SKM-1 treated with dmso at 0.1 percent for 144 hours (cell line): Measurements from ENCODE around the gene DNTTIP2.
"Not testable (repeated sequence)": the region's sequence is repeated elsewhere in the genome, so short reads cannot be mapped to it uniquely, and the experiment has no call there.

Experiments used
- DNase-seq: peaks from one replicate; lab custom pipeline; 2025; ENCODE audit not compliant: unreplicated experiment; lab: John Stamatoyannopoulos, UW

Gene DNTTIP2

GRCh38 chr1:93876244-93876643 lies 2.8 kb downstream of the DNTTIP2 start:
- no peak for DNase-seq

DNA sequence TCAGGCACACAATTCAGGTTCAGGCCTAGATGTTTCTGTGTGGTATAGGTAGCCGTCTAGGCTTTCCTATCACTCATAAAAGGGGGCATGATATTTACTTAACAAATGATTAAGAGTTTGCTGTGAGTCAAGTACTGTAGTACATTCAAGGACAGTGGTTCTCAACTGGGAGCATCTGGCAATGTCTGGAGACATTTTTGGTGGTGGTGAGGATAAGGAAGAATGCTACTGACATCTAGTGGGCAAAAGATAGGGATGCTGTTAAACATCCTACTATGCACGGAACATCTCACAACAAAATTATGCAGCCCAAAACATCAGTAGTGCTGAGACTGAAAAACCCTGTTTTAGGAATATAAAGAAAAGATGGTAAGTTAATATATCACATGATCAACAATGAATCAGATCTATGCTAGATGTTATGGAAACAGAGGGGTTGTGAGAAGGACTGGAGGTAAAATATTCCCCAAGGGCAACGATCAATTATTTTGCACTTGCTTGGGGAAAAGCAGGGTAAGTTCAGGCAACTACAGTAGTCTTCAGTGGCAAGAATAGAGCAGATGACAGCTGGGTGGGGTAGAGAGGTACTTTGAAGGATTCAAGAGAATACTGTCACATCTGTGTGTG lies 4.9 kb downstream of the DNTTIP2 start:
- peak; percentile 17 for DNase-seq

DNA sequence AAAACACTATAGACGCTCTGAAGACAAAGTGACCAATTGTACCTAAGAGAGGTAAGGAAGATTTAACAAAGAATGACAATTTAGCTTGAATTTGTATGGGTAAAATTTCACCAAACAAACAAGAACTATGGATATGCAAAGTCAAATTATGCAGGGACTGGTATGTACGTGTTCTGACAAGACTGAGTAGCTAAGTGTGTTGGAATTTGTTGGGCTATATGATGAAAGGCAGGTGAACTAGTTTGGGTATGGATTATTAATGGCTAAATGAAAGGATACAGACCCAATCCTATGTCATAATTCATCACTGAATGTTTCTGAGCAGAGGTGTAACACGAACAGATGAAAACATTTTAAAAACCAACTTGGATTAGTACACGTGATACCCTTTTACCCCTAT lies 7.6 kb downstream of the DNTTIP2 start:
- DNase-seq, result no peak

- DNase-seq, result no peak
Measured at GRCh38 chr1:93869653-93870052, 9.4 kb downstream of the DNTTIP2 start.

GRCh38 chr1:93868492-93868891 lies 10.5 kb downstream of the DNTTIP2 start:
- not testable (repeated sequence) for DNase-seq

GRCh38 chr1:93865253-93865652 lies 13.8 kb downstream of the DNTTIP2 start:
- DNase-seq, result no peak

DNA sequence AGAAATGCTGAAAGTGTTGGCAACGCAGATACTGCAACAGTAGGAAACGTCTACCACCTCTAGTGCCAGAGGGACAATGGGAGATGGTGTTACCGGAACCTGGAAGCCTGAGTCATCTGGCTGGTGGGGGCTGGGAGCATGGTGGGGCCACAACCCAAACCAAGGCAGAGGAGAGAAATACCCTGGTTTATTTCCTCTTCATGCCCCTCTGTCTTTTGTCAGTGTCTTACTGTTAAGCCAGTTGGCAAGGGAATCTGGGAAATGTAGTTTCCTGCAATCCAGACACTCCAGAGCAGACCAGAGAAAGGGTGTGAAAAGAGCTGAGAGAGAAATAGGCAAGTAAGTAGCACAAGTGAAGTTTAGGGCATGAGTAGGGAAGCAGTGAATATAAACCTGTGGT lies 14.8 kb downstream of the DNTTIP2 start:
- no peak for DNase-seq

DNA sequence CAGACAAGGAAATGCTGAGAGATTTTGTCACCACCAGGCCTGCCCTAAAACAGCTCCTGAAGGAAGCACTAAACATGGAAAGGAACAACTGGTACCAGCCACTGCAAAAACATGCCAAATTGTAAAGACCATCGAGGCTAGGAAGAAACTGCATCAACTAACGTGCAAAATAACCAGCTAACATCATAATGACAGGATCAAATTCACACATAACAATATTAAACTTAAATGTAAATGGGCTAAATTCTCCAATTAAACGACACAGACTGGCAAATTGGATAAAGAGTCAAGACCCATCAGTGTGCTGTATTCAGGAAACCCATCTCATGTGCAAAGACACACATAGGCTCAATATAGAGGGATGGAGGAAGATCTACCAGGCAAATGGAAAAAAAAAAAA lies 21.4 kb downstream of the DNTTIP2 start:
- not testable (repeated sequence) for DNase-seq

GRCh38 chr1:93855983-93856382 lies 23.0 kb downstream of the DNTTIP2 start:
- not testable (repeated sequence) for DNase-seq

GRCh38 chr1:93853940-93854339 lies 25.1 kb downstream of the DNTTIP2 start:
- DNase-seq, result no peak

- DNase-seq, result no peak
Measured at GRCh38 chr1:93851878-93852277, 27.1 kb downstream of the DNTTIP2 start.

DNA sequence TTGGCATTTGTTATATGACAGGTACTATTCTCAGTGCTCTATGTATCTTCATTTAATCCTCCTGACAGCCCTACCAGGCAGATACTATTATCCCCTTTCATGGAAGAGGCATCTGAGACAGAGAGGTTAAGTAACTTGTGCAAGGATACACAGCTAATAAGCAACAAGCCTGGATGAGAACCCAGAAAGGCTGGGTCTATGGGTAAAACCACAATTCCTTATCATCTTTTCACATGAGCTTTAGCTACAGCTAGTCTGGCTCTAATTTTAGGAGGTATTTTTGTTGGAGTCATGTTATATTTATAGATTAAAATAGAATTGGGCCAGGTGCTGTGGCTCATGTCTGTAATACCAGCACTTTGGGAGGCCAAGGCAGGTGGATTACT lies 27.7 kb downstream of the DNTTIP2 start:
- DNase-seq, result no peak

DNA sequence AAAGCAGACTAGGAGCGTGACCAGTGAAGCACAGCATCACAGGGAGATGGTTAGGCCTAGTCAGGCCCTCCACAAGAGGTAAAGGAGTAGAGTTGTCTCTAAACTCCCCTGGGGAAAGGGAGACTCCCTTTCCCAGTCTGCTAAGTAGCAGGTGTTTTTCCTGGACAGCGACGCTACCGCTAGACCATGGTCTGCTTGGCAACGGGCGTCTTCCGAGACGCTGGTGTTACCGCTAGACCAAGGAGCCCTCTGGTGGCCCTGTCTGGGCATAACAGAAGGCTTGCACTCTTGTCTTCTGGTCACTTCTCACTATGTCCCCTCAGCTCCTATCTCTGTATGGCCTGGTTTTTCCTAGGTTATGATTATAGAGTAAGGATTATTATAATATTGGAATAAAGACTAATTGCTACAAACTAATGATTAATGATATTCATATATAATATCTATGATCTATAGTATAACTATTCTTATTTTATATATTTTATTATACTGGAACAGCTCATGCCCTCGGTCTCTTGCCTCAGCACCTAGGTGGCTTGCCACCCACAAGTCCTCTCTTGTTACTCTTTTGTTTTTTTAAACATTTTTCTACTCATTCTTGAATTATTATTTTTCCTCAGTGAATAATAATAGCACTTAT lies 28.2 kb downstream of the DNTTIP2 start:
- DNase-seq, result not testable (repeated sequence)

- no peak for DNase-seq
Measured at GRCh38 chr1:93848350-93848883, 30.6 kb downstream of the DNTTIP2 start.

GRCh38 chr1:93847811-93848288 lies 31.2 kb downstream of the DNTTIP2 start:
- DNase-seq, result peak; percentile 70

DNA sequence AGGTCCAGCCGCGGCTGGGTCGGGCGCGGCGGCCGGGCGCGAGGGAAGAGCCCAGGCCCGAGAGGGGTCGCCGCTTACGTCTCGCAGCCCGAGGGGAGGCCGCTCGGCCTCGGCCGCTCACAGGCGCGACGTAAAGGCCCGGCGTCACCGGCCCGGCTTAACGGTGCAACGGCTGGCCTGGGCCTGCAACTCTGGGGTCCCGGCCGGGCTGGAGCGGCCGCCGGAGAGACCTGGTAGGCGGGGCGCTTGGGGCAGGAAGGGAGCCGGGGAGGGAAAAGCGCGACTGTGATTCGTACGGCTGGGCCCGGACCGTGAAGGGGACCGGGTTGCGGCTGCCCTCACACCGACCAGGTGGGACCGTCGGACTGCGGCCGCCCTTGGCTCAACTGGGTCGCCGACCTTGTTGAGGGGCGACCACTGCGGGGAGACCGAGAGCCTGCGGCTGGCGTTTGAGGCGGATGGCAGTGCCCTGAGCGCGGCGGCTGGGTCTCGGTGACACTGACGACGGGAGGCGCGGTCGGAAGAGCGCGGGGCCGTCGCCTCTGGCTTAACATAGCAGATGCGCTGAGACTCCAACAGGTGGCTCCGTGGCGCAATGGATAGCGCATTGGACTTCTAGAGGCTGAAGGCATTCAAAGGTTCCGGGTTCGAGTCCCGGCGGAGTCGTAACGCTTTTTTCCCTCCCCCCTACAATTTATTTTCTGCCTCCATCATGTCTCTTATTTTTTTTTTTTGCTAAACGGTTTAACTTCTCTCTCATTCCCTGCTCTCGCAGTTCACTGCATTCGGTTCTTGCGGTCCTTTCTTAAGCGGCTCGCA lies 31.8 kb downstream of the DNTTIP2 start:
- DNase-seq, result peak; percentile 71

- DNase-seq, result peak; percentile 80
Measured at GRCh38 chr1:93846206-93846991, 32.6 kb downstream of the DNTTIP2 start.

- DNase-seq, result no peak
Measured at GRCh38 chr1:93845538-93846205, 33.3 kb downstream of the DNTTIP2 start.

- peak; percentile 71 for DNase-seq
Measured at GRCh38 chr1:93844262-93845045, 34.6 kb downstream of the DNTTIP2 start.
